Measurements from ENCODE around the gene RASA2.
"Not testable (repeated sequence)": the region's sequence is repeated elsewhere in the genome, so short reads cannot be mapped to it uniquely, and the experiment has no call there.

The RASA2 gene

DNA sequence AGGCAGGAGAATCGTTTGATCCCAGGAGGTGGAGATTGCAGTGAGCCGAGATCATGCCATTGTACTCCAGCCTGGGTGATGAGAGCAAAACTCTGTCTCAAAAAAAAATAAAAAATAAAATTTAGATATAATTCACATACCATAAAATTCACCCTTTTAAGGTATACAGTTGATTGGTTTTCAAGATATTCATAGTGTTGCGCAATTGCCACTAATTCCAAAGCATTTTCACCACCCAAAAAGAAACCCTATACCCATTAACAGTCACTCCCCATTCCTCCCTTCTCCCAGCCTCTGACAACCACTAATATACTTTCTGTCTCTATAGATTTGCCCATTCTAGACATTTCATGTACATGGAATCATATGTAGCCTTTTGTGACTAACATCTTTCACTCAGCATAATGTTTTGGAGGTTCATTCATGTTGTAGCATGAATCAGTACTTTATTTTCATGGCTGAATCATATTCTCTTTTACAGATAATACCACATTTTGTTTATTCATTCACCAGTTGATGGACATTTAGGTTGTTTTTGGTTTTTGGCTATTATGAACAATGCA lies 116.7 kb downstream of the RASA2 start:
- no peak for DNase-seq

DNA sequence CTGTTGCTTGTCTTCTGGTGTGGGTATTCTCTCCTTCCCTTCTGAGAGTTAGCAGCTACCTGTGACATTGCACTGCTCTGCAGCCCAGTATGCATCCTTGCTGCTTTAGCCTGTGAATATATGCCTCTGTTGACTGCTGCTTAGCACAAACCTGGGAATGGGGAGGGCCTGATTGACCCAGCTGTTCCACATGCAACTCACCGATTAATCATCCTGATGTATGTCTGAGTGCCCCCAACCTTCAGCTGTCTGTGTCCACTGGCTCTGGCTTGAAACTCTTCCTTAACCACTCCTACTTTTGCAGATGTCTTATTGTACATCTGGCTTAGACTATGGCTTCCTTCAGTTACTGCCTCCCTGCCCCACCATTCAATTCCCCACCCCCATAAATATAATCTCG lies 119.1 kb downstream of the RASA2 start:
- DNase-seq, result no peak

DNA sequence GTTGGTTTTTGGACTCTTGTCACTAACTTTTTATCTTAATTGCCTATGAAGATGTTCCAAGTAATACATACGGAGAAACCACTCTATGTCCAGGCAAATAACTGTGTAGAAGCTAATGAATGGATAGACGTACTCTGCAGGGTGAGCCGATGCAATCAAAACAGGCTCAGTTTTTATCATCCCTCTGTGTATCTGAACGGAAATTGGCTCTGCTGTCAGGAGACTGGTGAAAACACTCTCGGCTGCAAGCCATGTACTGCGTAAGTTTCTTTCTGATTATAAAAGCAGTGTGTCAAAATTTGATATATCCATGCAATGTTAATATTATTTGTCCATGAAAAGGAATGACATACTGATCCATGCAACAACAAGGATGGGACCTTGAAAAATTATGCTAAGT lies 121.6 kb downstream of the RASA2 start:
- DNase-seq, result no peak

DNA sequence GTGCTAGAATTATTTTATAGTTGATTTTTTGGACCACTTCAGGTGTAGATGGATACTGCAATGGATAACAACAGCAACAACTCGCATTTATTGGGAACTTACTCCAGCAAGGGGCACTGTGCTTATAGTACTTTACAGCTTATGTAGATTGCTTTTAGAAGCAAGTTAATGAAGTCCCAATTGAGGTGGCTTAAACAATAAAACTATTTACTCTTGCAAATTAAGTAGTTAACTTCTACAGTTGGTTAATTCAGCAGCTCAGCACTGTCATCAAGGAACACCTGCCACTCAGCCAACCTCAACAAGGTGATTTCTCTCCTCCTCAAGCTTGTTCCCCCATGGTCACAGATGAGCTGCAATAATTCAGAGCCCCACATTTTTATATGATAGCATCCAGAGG lies 124.1 kb downstream of the RASA2 start:
- no peak for DNase-seq

DNA sequence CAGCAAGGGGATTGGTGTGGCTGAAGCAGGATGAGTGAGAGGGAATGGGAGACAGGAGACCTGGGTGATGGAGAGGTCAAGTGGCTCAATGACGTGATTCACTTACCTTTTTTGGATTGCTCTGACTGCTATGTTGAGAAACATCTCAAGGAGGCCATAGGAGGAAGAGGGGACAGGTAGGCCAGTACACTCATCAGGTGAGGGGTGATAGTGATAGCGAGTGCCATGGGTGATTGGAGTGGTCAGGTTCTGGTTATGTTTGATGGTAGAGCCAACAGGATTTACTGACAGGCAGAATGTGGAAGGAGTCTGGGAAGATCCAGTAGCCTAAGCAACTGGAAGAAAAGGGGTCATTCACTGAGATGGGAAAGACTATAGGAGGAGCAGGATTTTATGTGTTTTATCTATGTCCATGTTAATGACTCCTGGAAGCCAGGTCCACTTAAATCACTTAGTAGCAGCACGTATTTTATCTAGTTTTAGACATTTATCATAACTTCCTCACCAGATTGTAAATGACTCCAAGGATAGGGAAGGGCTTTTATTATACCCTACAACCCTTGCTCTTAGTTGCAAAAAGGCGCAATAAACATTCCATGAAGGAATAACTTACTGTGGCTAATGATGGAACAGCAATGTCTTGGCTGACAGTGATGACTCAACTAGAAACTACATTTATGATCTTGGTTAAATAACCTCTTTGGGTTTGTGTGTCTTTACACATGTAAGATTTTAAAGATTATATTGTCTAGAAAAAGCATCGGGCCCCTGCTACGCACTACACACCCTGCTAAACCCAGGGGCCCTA lies 131.5 kb downstream of the RASA2 start:
- DNase-seq, result no peak

DNA sequence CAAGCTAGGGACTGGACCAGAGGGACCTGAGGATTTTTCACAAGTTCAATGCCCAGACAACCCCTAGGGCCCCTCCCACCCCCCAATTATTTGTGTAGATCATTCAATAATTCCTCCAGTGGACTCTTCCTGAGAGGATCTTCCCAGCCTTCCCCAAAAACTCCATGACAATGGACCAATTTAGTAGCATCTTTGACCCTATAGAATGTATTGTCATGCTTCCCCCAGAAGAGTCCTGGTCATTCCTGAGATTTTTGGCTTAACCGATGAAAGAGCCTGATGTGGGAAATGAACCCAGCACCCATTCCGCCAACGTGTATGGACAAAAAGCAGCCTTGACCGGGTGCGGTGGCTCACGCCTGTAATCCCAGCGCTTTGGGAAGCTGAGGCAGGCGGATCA lies 132.1 kb downstream of the RASA2 start:
- DNase-seq, result no peak

DNA sequence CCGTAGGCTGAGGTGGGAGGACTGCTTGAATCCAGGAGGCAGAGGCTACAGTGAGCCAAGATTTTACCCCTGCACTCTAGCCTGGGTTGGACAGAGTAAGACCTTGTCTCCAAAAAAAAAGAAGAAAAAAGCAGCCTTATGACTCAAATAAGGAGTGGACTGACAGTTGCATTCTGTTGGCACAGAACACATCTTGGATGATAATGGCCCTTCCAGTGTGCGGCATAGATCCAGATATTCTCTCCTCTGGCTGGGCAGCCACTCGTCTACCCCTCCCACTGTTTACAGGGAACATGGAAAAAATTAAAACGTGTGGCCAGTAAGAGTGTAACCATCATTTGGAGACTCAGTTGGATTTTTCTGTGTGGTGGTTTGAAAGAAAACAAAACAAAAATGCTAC lies 132.6 kb downstream of the RASA2 start:
- DNase-seq, result no peak

DNA sequence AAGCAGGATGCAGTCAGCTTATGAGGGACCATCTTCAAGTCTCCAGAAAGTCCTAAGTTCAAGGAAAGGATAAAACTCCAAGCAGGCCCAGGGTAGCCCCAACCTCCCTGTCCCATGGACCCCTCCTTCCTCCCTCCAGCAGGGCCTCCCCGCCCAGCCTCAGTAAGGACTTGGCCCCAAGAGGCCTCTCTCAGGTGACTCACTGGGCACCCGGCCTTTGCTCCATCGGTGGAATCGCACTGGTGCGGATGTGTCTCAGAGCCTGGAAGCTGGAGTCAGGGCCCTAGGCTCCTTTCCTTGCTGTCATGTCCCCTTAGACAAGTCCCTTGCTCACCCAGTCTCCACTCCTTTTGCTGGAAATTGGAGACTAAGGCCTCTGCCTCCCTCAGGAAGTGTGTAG lies 136.9 kb downstream of the RASA2 start:
- DNase-seq, result no peak

DNA sequence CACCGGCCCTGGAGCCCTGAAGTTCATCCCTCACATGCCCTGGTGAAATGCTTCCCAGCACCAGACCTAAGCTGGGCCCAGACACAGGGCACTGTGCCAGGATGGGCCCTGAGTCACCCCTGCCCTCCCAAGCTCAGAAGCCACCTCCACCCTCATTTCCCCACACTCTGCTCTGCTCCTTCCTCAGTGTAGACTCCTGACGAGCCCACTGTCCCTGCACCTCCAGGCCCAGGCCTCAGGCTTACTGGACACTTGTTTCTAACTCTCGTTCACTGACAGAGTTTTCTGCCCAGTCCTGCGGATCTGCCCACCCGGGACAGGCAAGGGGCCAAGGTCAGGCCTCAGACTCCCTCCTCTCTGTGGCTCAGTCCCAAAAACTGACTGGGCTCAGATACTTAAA lies 138.7 kb downstream of the RASA2 start:
- no peak for DNase-seq

DNA sequence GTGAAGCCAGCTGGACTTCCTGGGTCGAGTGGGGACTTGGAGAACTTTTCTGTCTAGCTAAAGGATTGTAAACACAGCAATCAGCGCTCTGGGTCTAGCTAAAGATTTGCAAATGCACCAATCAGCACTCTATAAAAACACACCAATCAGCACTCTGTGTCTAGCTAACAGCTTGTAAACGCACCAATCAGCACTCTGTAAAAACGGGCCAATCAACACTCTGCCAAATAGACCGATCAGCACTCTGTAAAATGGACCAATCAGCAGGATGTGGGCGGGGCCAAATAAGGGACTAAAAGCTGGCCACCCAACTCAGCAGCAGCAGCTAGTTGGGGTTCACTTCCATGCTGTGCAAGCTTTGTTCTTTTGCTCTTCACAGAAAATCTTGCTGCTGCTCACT lies 141.5 kb downstream of the RASA2 start:
- DNase-seq, result not testable (repeated sequence)

DNA sequence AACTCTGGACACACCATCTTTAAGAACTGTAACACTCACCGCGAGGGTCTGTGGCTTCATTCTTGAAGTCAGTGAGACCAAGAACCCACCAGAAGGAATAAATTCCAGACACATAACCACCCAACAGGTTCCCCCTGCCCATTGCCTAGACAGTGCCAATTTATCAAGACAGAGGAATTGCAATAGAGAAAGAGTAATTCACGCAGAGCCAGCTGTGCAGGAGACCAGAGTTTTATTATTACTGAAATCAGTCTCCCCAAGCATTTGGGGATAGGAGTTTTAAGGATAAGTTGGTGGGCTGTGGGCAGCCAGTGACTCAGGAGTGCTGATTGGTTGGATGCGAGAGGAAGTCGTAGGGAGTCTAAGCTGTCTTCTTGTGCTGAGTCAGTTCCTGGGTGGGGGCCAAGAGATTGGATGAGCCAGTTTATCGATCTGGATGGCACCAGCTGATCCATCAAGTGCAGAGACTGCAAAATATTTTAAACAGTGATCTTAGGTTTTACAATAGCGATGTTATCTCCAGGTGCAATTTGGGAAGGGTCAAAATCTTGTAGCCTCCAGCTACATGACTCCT lies 142.1 kb downstream of the RASA2 start:
- DNase-seq, result not testable (repeated sequence)

DNA sequence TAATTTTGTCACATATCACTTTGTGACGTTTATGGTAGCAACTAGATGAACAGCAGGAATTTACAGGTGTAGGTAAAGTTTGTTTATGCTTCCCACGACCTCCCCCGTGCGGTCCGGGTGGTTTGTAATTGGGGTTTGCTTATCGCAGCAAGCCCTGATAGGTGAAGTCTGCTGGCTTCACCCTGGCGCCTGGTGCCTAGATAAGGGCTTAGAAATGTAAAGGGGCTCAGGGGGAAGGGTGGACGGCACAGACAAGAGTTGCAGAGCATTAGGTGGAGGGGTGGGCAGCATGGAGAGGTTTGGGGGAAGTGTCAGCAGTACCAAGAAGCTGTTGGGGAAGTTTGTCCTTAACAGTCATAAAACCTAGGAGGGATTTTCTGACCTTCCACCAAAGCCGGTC lies 143.1 kb downstream of the RASA2 start:
- DNase-seq, result no peak

DNA sequence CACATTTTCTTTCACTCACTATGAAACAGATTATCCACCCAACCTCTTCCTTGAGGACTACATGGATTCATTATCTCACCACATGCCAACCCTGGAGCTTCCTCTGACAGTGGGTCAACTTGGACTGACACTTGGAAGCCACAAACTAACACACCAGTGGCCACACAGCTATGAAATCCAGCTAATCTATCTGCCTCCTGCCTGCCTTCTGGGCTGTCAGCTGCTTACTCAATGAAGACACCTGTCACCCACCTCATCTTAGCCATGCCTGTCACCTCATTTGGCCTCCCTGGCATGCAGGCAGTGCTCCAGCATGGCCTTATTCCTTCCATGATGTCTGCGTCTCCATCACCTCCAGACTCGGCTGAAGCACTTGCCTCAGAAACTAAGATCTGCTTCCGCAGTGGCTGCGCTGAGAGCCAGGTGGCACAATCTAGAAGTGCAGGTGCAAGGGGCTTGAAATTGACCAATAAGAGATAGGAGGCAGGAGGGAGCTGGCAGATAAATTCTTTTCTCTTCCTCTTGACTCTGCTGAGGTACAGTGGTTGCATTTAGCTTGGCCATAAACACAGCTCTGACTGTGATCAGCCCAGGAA lies 146.1 kb downstream of the RASA2 start:
- DNase-seq, result no peak

DNA sequence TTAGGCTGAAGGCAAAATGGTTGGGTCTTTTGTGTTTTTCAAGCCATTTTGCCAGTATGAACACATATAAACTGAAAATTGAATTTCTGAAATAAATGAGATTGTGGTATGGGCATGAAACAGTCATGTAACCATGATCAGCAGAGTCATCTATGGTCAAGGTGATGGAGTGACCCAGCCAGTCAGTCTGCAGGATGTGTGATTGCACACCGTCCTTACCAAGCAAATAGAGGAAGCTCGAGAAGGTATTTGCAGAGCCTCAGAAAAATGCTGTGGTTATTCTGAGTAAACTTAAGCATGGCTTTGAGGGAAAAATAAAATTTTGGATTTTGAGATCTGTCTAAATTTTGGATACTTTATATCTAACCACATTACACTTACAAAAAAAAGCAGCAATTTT lies 155.4 kb downstream of the RASA2 start:
- no peak for DNase-seq

DNA sequence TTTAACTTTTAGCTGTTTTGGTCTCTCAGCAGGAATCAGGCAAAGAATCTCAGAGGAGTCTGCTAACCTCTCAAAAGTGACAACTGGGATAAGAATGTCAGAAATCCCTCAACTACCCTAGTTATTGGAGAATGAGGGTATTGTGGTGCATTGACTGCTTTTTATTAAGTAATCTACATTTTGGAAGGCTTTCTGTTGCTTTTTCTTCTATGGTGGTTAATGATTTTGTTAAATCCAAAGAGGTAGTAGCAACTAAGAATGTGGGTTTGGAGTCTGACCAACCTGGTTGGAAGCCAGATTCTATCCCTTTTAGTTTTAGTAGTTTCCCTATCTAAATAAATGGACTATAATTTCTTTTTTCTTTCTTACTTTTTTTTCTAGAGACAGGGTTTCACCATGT lies 156.6 kb downstream of the RASA2 start:
- DNase-seq, result no peak

DNA sequence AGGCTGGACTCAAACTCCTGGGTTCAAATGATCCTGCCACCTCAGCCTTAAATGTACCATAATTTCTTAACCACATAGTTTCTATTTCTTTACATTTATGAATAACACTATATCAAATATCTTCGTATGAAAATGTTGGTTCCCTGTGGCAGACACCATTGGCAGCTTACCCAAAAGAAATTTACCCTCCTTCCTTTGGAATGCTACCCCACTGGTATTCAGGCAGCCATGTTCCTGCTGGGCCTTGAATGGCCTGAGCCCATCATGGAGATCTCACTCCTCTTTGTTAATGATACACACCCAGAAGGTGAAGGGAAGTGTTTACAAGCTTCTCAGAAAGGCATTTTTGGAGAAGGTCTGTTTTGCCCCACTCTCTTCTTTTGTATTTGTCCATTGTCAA lies 157.0 kb downstream of the RASA2 start:
- DNase-seq, result no peak

DNA sequence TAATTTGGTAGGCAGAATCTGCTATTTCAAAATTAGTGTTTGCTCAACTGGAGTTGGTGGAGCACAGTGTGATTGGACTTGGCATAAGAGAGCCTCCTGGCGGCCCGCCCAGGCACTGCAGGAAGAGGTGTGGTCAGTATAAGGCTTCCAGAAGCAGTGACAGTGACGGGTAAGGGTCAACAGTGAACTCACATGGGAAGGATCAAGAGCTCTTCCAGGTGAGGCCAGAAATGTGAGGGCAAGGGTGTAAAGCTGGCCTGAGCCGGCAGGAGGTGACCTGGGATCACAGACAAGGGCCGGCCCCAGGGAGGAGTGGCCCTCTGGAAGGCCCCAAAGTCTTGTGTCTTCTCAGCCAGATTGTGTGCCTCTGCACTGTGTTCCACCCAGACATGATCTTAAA lies 158.1 kb downstream of the RASA2 start:
- DNase-seq, result no peak

DNA sequence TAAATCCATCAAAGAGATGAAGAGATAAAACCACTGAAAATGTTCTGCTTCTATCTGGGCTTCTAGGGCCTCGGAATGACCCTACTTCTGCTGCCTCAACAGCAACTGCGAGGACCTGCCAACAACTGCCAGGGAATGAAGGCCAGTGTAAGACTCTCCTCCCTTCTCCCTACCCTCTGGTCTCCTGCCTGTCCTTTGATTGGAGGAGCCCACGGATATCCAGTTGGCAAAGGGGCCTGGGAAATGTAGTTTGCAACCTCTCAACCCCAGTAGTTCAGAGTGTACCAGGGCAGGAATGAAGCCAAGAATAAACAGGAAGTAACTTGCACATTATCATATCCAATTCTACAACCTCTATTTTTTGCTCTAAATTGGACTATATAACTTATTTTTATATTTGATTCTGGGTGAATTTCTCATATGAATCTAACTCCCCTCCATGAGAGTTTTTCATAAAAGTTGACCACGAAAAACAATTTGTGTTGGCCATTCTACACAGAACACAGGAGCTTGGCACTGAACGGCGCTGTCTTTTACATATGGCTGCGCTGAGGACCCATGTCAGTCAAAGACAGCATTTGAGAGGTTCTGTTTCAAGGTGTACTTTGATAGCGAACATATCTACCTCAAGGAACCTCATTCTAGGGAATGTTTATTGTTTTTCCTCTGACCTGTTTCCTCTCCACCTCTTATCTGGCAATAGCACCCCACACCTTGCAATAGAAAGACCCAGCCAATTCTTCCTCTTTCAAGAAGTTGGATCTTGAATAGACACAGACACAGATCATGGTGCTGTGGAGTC lies 160.1 kb downstream of the RASA2 start:
- peak; percentile 83 for DNase-seq

DNA sequence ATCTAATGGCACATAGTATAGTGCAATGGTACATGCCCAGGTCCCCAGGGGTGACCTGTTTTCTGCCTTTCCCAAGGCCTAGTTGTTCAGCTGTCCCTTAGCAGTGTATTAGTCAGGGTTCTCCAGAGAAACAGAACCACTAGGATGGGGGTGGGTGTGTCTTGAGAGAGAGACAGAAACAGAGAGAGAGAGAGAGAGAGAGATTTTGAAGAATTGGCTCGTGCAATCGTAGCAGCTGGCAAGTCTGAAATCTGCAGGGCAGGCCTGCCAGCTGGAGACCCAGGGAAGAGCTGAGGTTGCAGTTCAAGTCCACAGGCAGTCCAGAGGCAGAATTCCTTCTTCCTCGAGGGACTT lies 160.7 kb downstream of the RASA2 start:
- no peak for DNase-seq

DNA sequence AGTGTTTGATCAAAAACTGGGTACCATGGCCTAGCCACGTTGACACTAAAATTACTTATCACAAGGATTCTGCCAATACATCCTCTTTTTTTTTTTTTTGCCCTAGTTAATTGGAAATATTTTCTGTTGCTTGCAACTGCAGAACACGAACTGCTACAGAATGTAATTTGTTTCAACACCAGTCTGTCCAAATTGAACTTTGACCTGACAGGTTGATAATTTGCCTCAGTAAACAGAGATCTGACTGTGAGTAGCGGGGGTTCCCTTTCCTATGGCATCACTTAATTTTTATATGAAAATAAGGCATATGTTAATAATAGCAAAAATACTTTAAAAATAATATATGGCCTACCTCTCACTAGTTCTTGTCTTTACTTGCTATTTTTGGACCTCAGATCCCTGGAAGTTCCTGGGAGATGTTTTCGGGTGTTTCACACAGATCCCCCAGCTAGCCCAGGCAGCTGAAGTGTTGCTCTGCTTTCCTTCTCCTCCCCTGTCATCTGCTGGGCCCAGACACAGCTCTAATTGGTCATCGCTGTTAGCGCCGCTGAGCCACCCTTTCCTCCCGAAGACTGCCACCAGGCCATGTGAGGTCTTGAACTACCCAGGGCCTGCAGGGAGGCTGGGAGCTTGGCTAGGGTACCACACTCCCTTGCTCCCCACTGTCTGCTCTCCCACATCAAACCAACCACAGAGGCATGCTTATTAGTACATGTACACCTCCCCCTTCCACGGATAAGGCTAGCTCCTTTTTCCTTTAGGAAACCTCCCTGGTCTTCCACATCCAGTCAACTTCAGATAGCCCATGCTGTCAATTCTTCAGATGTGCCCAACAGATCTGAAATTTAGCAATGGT lies 161.5 kb downstream of the RASA2 start:
- no peak for DNase-seq

DNA sequence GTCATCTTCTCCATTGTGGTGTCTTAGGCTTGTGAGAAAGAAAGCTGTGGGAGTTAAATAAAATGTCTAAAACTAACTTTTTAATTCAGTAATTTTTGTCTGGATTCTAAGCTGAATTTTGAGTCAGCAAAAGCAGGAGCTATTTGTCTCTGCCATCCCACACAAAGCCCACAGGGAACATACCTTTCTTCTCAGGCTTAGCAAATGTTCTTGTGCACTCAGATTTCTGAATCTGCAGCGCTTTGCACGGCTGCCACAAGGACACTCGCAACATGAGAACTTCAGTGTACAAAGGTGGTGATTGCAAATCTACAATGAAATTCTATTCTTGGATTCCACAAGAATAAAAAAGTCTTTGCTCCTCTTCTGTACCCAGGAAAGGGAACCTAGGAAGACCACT lies 163.0 kb downstream of the RASA2 start:
- DNase-seq, result no peak

DNA sequence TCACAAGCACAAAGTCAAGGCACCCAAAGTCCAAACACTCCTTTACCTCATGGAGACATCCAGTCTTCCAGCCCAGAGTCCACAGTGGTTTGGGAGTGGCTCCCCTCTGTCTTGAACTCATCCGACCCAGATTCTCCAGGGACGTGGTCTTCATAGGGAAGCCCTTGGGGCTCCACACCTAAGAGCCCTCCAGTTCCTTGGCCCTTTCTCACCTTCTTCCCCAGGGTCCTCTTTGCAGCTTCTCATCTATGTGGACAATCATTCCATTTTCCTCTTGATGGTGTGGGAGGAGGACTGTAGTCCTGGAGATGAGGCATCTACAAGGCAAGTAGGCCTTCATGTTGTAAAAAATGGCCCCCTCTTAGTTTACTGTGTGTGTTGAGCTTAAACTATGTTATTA lies 164.0 kb downstream of the RASA2 start:
- DNase-seq, result no peak

DNA sequence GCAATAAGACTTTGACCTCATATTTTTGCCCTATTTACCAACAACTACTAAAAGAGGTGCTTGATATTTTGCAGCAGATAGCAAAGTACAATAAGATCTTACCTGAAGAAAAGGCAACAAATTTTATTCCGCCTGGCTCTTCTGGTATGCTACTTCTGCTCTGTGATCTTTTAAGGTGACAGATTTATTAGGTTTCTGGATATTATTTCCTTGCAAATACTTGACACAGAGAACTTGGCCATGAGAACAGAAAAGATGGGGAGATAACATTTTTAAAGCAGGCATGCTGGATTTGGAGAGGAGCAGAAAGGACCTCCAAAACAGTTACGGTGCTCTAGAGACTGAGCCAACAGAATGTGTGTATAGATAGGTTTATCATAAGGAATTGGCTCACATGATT lies 164.6 kb downstream of the RASA2 start:
- DNase-seq, result no peak

Measured in DMS 273 treated with DMSO at 0.1 percent for 48 hours (cell line).